NCI-H345 (cell line): ENCODE measurements around the gene FARP1.

Source experiments
- DNase-seq: peaks from one replicate; lab custom pipeline; 2025; lab: John Stamatoyannopoulos, UW

FARP1 gene

GRCh38 chr13:98445340-98446233 lies 302.7 kb downstream of the FARP1 start:
- DNase-seq = peak; percentile 53

GRCh38 chr13:98446234-98446621 lies 303.3 kb downstream of the FARP1 start:
- DNase-seq = no peak

GRCh38 chr13:98447130-98447529 lies 304.2 kb downstream of the FARP1 start:
- no peak for DNase-seq

- DNase-seq = peak; percentile 67
These were observed 305.2 kb downstream of the FARP1 start for GRCh38 chr13:98447881-98448641.

- DNase-seq = no peak
These were observed 305.7 kb downstream of the FARP1 start for GRCh38 chr13:98448642-98448928.

- DNase-seq = no peak
These were observed 306.4 kb downstream of the FARP1 start for GRCh38 chr13:98449273-98449672.

GRCh38 chr13:98450026-98450425 lies 307.1 kb downstream of the FARP1 start:
- no peak for DNase-seq

- DNase-seq = no peak
These were observed 307.7 kb downstream of the FARP1 start for GRCh38 chr13:98450539-98451111.

- DNase-seq = no peak
These were observed 309.0 kb downstream of the FARP1 start for GRCh38 chr13:98451676-98452470.

GRCh38 chr13:98452851-98453843 lies 310.3 kb downstream of the FARP1 start:
- DNase-seq = no peak

- DNase-seq = peak; percentile 84
These were observed 311.5 kb downstream of the FARP1 start for GRCh38 chr13:98454389-98454881.

- peak; percentile 58 for DNase-seq
These were observed 313.5 kb downstream of the FARP1 start for GRCh38 chr13:98456413-98456845.

- no peak for DNase-seq
These were observed 314.2 kb downstream of the FARP1 start for GRCh38 chr13:98457053-98457452.

- DNase-seq = no peak
These were observed 315.5 kb downstream of the FARP1 start for GRCh38 chr13:98458431-98458830.

GRCh38 chr13:98459171-98459681 lies 316.3 kb downstream of the FARP1 start:
- DNase-seq = no peak

GRCh38 chr13:98459721-98460370 lies 317.0 kb downstream of the FARP1 start:
- no peak for DNase-seq

- DNase-seq = no peak
These were observed 317.6 kb downstream of the FARP1 start for GRCh38 chr13:98460516-98460915.

GRCh38 chr13:98461486-98462240 lies 318.8 kb downstream of the FARP1 start:
- no peak for DNase-seq

- no peak for DNase-seq
These were observed 319.5 kb downstream of the FARP1 start for GRCh38 chr13:98462241-98462882.
